ENCODE data around the gene CCDC92B. TPM values are rescaled to one million over a fixed set of nuclear protein-coding genes. Genes with fewer than 3 reads are reported as not detected.

CCDC92B gene
- total RNA-seq, 2 experiments from 2014 or later = 0.07 to 0.12 TPM

- no peaks in the 10 kb centered on the region for H3K36me3 Mint-ChIP-seq (ENCODE audit: low read depth)
- intact Hi-C loops (cut with micrococcal nuclease) = no loop called here
- H3K4me1 Mint-ChIP-seq (ENCODE audit: low read depth) = no peaks in the 10 kb centered on the region
- CTCF ChIA-PET = no interaction called here
- no peak for DNase-seq
- no peaks in the 10 kb centered on the region for H3K9me3 Mint-ChIP-seq
- no peak overlapping the region for H3K4me3 Mint-ChIP-seq
- no peak overlapping the region for H3K27ac Mint-ChIP-seq
- H3K27me3 Mint-ChIP-seq (ENCODE audit: low read depth) = peaks cover 14% of the 10 kb centered on the region
Observed at GRCh38 chr17:2731807-2732206, 17.6 kb downstream of the CCDC92B start.

GRCh38 chr17:2730764-2731353, 18.6 kb downstream of the CCDC92B start:
- H3K4me1 Mint-ChIP-seq (ENCODE audit: low read depth) = no peaks in the 10 kb centered on the region
- no peak for DNase-seq
- no peaks in the 10 kb centered on the region for H3K9me3 Mint-ChIP-seq
- no peak overlapping the region for H3K27ac Mint-ChIP-seq
- CTCF ChIA-PET = interaction anchor here (0.7 kb wide), 1 partner anchor 357 kb away, joined by 3 read pairs; no protein-coding TSS in a partner anchor
- H3K4me3 Mint-ChIP-seq = no peak overlapping the region
- no peaks in the 10 kb centered on the region for H3K36me3 Mint-ChIP-seq (ENCODE audit: low read depth)
- peaks cover 14% of the 10 kb centered on the region for H3K27me3 Mint-ChIP-seq (ENCODE audit: low read depth)
- intact Hi-C loops (cut with micrococcal nuclease) = no loop called here

GRCh38 chr17:2724784-2725164, 24.7 kb downstream of the CCDC92B start:
- no peak overlapping the region for H3K27ac Mint-ChIP-seq
- no peaks in the 10 kb centered on the region for H3K9me3 Mint-ChIP-seq
- no peaks in the 10 kb centered on the region for H3K36me3 Mint-ChIP-seq (ENCODE audit: low read depth)
- peak overlapping the region; percentile 29 for H3K4me3 Mint-ChIP-seq
- intact Hi-C loops (cut with micrococcal nuclease) = no loop called here
- CTCF ChIA-PET = interaction anchor here (0.6 to 1.9 kb wide), 6 partner anchors 9 to 342 kb away, joined by 3 to 5 read pairs (median 3); no protein-coding TSS in a partner anchor
- H3K4me1 Mint-ChIP-seq (ENCODE audit: low read depth) = peaks cover 22% of the 10 kb centered on the region
- peak; percentile 56 for DNase-seq
- H3K27me3 Mint-ChIP-seq (ENCODE audit: low read depth) = peaks cover 25% of the 10 kb centered on the region

GRCh38 chr17:2723997-2724783, 25.3 kb downstream of the CCDC92B start:
- Mint-ChIP-seq H3K27me3 (ENCODE audit: low read depth) (peaks cover 24% of the 10 kb centered on the region), H3K4me1 (ENCODE audit: low read depth) (peaks cover 22% of the 10 kb centered on the region), H3K27ac (no peak overlapping the region), H3K36me3 (ENCODE audit: low read depth) (no peaks in the 10 kb centered on the region), H3K9me3 (no peaks in the 10 kb centered on the region), H3K4me3 (peak overlapping the region; percentile 53)
- DNase-seq = no peak
- CTCF ChIA-PET = interaction anchor here (0.6 to 1.9 kb wide), 6 partner anchors 10 to 342 kb away, joined by 3 to 5 read pairs (median 3); no protein-coding TSS in a partner anchor
- intact Hi-C loops (cut with micrococcal nuclease) = no loop called here

DNA sequence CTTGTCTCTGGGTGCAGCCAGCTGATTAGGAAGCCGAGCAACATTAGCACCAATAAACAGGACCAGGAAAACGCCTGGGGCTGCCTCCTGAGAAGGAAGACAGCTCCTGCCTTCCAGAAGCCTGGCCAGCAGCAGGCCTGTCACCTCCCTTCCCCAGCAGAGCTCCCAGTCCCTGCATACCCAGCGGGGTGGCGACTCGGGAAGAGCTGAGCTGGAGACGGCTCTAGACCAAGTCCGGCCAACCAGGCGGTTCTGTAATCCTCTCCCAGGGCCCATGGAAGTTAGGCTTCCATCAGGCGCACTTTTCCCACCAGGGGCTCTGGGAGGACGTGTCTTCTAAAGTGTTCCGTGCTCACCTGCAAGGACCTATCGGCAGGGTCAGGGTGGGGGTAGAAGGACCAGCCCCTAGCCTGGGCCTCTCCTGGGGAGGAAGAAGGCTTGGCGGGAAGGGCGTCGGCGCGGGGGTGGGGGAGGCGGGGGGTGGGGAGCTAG, 25.9 kb downstream of the CCDC92B start:
- peaks cover 23% of the 10 kb centered on the region for H3K4me1 Mint-ChIP-seq (ENCODE audit: low read depth)
- no peaks in the 10 kb centered on the region for H3K36me3 Mint-ChIP-seq (ENCODE audit: low read depth)
- CTCF ChIA-PET = interaction anchor here (1.1 kb wide), 1 partner anchor 341 kb away, joined by 3 read pairs; no protein-coding TSS in a partner anchor
- DNase-seq = no peak
- peak overlapping the region; percentile 15 for H3K4me3 Mint-ChIP-seq
- intact Hi-C loops (cut with micrococcal nuclease) = no loop called here
- peaks cover 24% of the 10 kb centered on the region for H3K27me3 Mint-ChIP-seq (ENCODE audit: low read depth)
- no peak overlapping the region for H3K27ac Mint-ChIP-seq
- H3K9me3 Mint-ChIP-seq = no peaks in the 10 kb centered on the region

- Mint-ChIP-seq H3K9me3 (no peaks in the 10 kb centered on the region), H3K27me3 (ENCODE audit: low read depth) (peaks cover 24% of the 10 kb centered on the region), H3K27ac (no peak overlapping the region), H3K4me1 (ENCODE audit: low read depth) (peaks cover 25% of the 10 kb centered on the region), H3K4me3 (no peak overlapping the region), H3K36me3 (ENCODE audit: low read depth) (no peaks in the 10 kb centered on the region)
- no peak for DNase-seq
- CTCF ChIA-PET = interaction anchor here (0.6 kb wide), 1 partner anchor 92 kb away, joined by 3 read pairs; no protein-coding TSS in a partner anchor
- intact Hi-C loops (cut with micrococcal nuclease) = no loop called here
Observed at GRCh38 chr17:2722611-2723010, 26.8 kb downstream of the CCDC92B start.

DNA sequence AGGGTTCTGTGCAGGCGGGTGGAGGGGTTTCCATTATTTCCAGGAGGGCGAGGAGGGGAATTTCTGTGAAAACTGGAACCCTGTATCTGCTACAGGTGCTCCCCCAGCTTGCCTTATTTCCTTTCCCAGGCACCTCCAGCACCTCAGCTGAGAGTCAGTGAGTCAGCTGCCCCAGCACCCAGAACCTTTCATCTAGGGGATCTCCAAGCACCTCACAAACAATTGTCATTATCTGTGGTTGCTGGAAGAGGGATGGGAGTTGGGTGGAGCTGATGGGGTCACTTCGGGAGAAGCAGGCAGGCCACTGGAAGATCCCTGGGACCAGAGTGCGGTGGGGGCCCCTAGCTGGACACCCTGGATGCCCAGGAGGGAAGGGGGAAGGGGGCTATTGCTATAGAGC, 27.8 kb downstream of the CCDC92B start:
- H3K4me3 Mint-ChIP-seq = no peak overlapping the region
- CTCF ChIA-PET = no interaction called here
- H3K4me1 Mint-ChIP-seq (ENCODE audit: low read depth) = peaks cover 25% of the 10 kb centered on the region
- H3K27me3 Mint-ChIP-seq (ENCODE audit: low read depth) = peaks cover 19% of the 10 kb centered on the region
- H3K9me3 Mint-ChIP-seq = no peaks in the 10 kb centered on the region
- intact Hi-C loops (cut with micrococcal nuclease) = loop anchor here (1.0 kb wide), 1 partner anchor 10 kb away; the partner anchor contains the start of gene CLUH
- peak; percentile 81 for DNase-seq
- H3K27ac Mint-ChIP-seq = no peak overlapping the region
- no peaks in the 10 kb centered on the region for H3K36me3 Mint-ChIP-seq (ENCODE audit: low read depth)

GRCh38 chr17:2719861-2720260, 29.6 kb downstream of the CCDC92B start:
- H3K27ac Mint-ChIP-seq = no peak overlapping the region
- peaks cover 14% of the 10 kb centered on the region for H3K27me3 Mint-ChIP-seq (ENCODE audit: low read depth)
- intact Hi-C loops (cut with micrococcal nuclease) = no loop called here
- DNase-seq = no peak
- H3K4me3 Mint-ChIP-seq = no peak overlapping the region
- no peaks in the 10 kb centered on the region for H3K9me3 Mint-ChIP-seq
- H3K4me1 Mint-ChIP-seq (ENCODE audit: low read depth) = peaks cover 22% of the 10 kb centered on the region
- H3K36me3 Mint-ChIP-seq (ENCODE audit: low read depth) = no peaks in the 10 kb centered on the region
- CTCF ChIA-PET = interaction anchor here (0.5 kb wide), 1 partner anchor 304 kb away, joined by 3 read pairs; no protein-coding TSS in a partner anchor

DNA sequence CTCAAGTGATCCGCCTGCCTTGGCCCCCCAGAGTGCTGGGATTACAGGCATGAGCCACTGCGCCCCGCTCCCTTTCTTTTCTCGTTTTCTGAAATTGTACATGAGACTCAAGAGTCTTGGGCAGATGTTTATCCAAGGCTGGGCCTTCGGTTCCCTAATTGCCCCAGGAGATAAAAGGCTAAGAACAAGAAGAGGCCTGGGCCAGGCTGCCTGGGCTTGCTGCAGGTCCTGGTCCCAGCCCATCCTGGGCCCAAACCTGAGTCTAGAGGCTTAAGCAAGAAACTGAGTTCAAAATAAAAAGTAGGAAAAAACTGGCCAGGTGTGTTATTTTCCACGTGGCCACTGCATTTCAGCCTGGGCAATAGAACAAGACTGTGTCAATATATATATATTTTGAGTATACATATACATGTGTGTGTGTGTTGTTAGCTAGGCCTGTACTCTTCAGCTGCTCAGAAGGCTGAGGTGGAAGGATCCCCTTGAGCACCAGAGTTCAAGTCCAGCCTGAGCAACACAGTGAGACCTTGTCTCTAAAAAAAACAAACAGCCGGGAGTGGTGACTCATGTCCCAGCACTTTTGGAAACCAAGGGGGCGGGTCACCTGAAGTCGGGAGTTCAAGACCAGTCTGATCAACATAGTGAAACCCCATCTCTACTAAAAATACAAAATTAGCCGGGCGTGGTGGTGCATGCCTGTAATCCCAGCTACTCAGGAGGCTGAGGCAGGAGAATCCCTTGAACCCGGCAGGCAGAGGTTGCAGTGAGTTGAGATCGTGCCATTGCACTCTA, 31.1 kb downstream of the CCDC92B start:
- no peak overlapping the region for H3K4me3 Mint-ChIP-seq
- no peak overlapping the region for H3K27ac Mint-ChIP-seq
- no peak for DNase-seq
- peaks cover 8% of the 10 kb centered on the region for H3K27me3 Mint-ChIP-seq (ENCODE audit: low read depth)
- CTCF ChIA-PET = interaction anchor here (0.7 kb wide), 1 partner anchor 302 kb away, joined by 4 read pairs; no protein-coding TSS in a partner anchor
- H3K9me3 Mint-ChIP-seq = no peaks in the 10 kb centered on the region
- H3K36me3 Mint-ChIP-seq (ENCODE audit: low read depth) = no peaks in the 10 kb centered on the region
- intact Hi-C loops (cut with micrococcal nuclease) = no loop called here
- H3K4me1 Mint-ChIP-seq (ENCODE audit: low read depth) = peaks cover 20% of the 10 kb centered on the region

- CTCF ChIA-PET = no interaction called here
- intact Hi-C loops (cut with micrococcal nuclease) = no loop called here
- Mint-ChIP-seq H3K27me3 (ENCODE audit: low read depth) (no peaks in the 10 kb centered on the region), H3K4me3 (no peak overlapping the region), H3K9me3 (no peaks in the 10 kb centered on the region), H3K36me3 (ENCODE audit: low read depth) (no peaks in the 10 kb centered on the region), H3K27ac (no peak overlapping the region), H3K4me1 (ENCODE audit: low read depth) (peaks cover 14% of the 10 kb centered on the region)
- no peak for DNase-seq
Observed at GRCh38 chr17:2716649-2717048, 32.8 kb downstream of the CCDC92B start.

DNA sequence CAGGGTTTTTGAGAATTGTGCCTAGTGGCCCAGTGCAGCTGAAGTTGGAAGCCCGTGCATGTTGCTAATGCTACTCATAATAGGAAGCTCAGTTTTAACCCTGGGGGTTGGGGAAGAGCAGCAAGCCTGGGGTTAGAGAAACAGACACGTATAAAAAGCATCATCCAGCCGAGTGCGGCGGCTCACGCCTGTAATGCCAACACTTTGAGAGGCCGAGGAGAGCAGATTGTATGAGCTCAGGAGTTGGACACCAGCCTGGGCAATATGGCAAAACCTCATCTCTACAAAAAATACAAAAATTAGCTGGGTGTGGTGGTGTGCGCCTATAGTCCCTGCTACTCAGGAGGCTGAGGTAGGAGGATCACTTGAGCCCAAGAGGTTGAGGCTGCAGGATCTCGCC, 35.6 kb downstream of the CCDC92B start:
- no peaks in the 10 kb centered on the region for H3K9me3 Mint-ChIP-seq
- peaks cover 25% of the 10 kb centered on the region for H3K4me1 Mint-ChIP-seq (ENCODE audit: low read depth)
- CTCF ChIA-PET = interaction anchor here (0.5 kb wide), 1 partner anchor 38 kb away, joined by 3 read pairs; no protein-coding TSS in a partner anchor
- no peak overlapping the region for H3K27ac Mint-ChIP-seq
- intact Hi-C loops (cut with micrococcal nuclease) = no loop called here
- peaks cover 3% of the 10 kb centered on the region for H3K36me3 Mint-ChIP-seq (ENCODE audit: low read depth)
- no peak overlapping the region for H3K4me3 Mint-ChIP-seq
- H3K27me3 Mint-ChIP-seq (ENCODE audit: low read depth) = no peaks in the 10 kb centered on the region
- no peak for DNase-seq

Data from activated naive CD4-positive, alpha-beta T cell treated with anti-CD3 and anti-CD28 coated beads for 36 hours (primary cell).